Frontal cortex (tissue), 4 donors: ENCODE measurements around the gene UGT1A5. TPM values are rescaled to one million over a fixed set of nuclear protein-coding genes. Genes with fewer than 3 reads are reported as not detected.

Experiments used
- DNase-seq, 2 donors: peaks; one replicate each; pipeline ENCODE4 v3.0.0; 2012; ENCODE audit warnings: low spot score in 2 of 2
- FAIRE-seq: peaks from 2 replicates; lab custom pipeline; 2012; peaks lifted over from hg19 to GRCh38; lab: Jason Lieb, UNC
- total RNA-seq: library from RNA; depleted of rRNA; stranded (reverse); fragments of >200 nt; gene quantifications from one replicate; pipeline ENCODE4 v1.2.3, GENCODE V29; 2014
- donor health status: control.
- donor health status: control.
- donor health status: control.

UGT1A5 gene
- total RNA-seq, 1 donor from 2014 or later: not detected

GRCh38 chr2:233818639-233819621, 106.2 kb downstream of the UGT1A5 start:
- no peak for FAIRE-seq
- no peak for DNase-seq

GRCh38 chr2:233819884-233820773, 107.4 kb downstream of the UGT1A5 start:
- DNase-seq: no peak
- FAIRE-seq: no peak

- DNase-seq: no peak
Observed at GRCh38 chr2:233820774-233821105, 108.0 kb downstream of the UGT1A5 start.

GRCh38 chr2:233821196-233821595, 108.5 kb downstream of the UGT1A5 start:
- DNase-seq (no peak), FAIRE-seq (no peak)

More at GRCh38 chr2:233820774-233821105, 108.0 kb downstream of the UGT1A5 start:
- FAIRE-seq: no peak

- DNase-seq (no peak), FAIRE-seq (no peak)
Observed at GRCh38 chr2:233821709-233822100, 109.0 kb downstream of the UGT1A5 start.

GRCh38 chr2:233822101-233822771, 109.5 kb downstream of the UGT1A5 start:
- DNase-seq (no peak), FAIRE-seq (no peak)

Other genes starting within 250 kb of the UGT1A5 start
- 5.3 TPM for gene USP40, start 146.1 kb upstream of the UGT1A5 start, total RNA-seq
- not detected for gene UGT1A8, start 95.3 kb upstream of the UGT1A5 start, total RNA-seq
- not detected for gene UGT1A10, start 76.5 kb upstream of the UGT1A5 start, total RNA-seq
- not detected for gene UGT1A9, start 41.0 kb upstream of the UGT1A5 start, total RNA-seq
- gene UGT1A7, start 31.0 kb upstream of the UGT1A5 start, total RNA-seq: not detected
- not detected for gene UGT1A6, start 20.0 kb upstream of the UGT1A5 start, total RNA-seq
- gene UGT1A4, start 5.8 kb downstream of the UGT1A5 start, total RNA-seq: not detected
- not detected for gene UGT1A3, start 16.1 kb downstream of the UGT1A5 start, total RNA-seq
- not detected for gene UGT1A1, start 47.4 kb downstream of the UGT1A5 start, total RNA-seq
- gene MROH2A, start 65.4 kb downstream of the UGT1A5 start, total RNA-seq: not detected
- gene HJURP, start 141.6 kb downstream of the UGT1A5 start, total RNA-seq: 2.0 TPM
- gene TRPM8, start 204.5 kb downstream of the UGT1A5 start, total RNA-seq: 0.41 TPM